GM18861 (cell line): Measurements from ENCODE around the gene CCL3.
"Not testable (repeated sequence)": the region's sequence is repeated elsewhere in the genome, so short reads cannot be mapped to it uniquely, and the experiment has no call there.

Source experiments
- ATAC-seq: cut with Tn5 transposase; IDR thresholded peaks from one replicate; pipeline ENCODE4 v1.9.1; 2021; ENCODE audit not compliant: unreplicated experiment

CCL3 gene

GRCh38 chr17:36088670-36089338 lies 1.1 kb downstream of the CCL3 start:
- no peak for ATAC-seq

GRCh38 chr17:36087897-36088572 lies 1.9 kb downstream of the CCL3 start:
- not testable (repeated sequence) for ATAC-seq

GRCh38 chr17:36087471-36087870 lies 2.5 kb downstream of the CCL3 start:
- ATAC-seq: not testable (repeated sequence)

GRCh38 chr17:36086791-36087190 lies 3.2 kb downstream of the CCL3 start:
- ATAC-seq: no peak

- ATAC-seq: no peak
Observed at GRCh38 chr17:36085765-36086164, 4.2 kb downstream of the CCL3 start.

GRCh38 chr17:36083691-36084090 lies 6.3 kb downstream of the CCL3 start:
- not testable (repeated sequence) for ATAC-seq

GRCh38 chr17:36082482-36083120 lies 7.3 kb downstream of the CCL3 start:
- peak; percentile 50 for ATAC-seq

GRCh38 chr17:36081681-36082471 lies 8.1 kb downstream of the CCL3 start:
- peak; percentile 25 for ATAC-seq

- ATAC-seq: no peak
Observed at GRCh38 chr17:36074365-36074764, 15.6 kb downstream of the CCL3 start.

- peak; percentile 46 for ATAC-seq
Observed at GRCh38 chr17:36072431-36073121, 17.4 kb downstream of the CCL3 start.

GRCh38 chr17:36071751-36072150 lies 18.2 kb downstream of the CCL3 start:
- ATAC-seq: no peak

GRCh38 chr17:36070427-36070826 lies 19.5 kb downstream of the CCL3 start:
- no peak for ATAC-seq

- no peak for ATAC-seq
Observed at GRCh38 chr17:36069136-36069535, 20.8 kb downstream of the CCL3 start.

GRCh38 chr17:36068524-36068923 lies 21.4 kb downstream of the CCL3 start:
- ATAC-seq: no peak

- no peak for ATAC-seq
Observed at GRCh38 chr17:36066365-36066985, 23.5 kb downstream of the CCL3 start.

GRCh38 chr17:36063786-36064541 lies 26.0 kb downstream of the CCL3 start, which contains the start of gene CCL18:
Gene CCL18, plus strand, starts transcription at chr17:36064272. Its CDS starts 71 bp downstream, at chr17:36064343.
- no peak for ATAC-seq

- no peak for ATAC-seq
Observed at GRCh38 chr17:36060816-36061215, 29.1 kb downstream of the CCL3 start.

GRCh38 chr17:36059406-36059805 lies 30.5 kb downstream of the CCL3 start:
- ATAC-seq: no peak

GRCh38 chr17:36057911-36058310 lies 32.0 kb downstream of the CCL3 start:
- no peak for ATAC-seq
